SH-SY5Y (cell line): ENCODE data around the gene NYAP1.

Experiments used
- GATA2 ChIP-seq: IDR thresholded peaks from 2 replicates; pipeline ENCODE4 v1.6.1; 2011; ENCODE audit warnings: mild to moderate bottlenecking, low read depth, low read length
- GATA3 ChIP-seq: IDR thresholded peaks from 2 replicates; pipeline ENCODE4 v1.6.1; 2011; ENCODE audit warnings: low read depth, mild to moderate bottlenecking, low read length, moderate library complexity

DNA sequence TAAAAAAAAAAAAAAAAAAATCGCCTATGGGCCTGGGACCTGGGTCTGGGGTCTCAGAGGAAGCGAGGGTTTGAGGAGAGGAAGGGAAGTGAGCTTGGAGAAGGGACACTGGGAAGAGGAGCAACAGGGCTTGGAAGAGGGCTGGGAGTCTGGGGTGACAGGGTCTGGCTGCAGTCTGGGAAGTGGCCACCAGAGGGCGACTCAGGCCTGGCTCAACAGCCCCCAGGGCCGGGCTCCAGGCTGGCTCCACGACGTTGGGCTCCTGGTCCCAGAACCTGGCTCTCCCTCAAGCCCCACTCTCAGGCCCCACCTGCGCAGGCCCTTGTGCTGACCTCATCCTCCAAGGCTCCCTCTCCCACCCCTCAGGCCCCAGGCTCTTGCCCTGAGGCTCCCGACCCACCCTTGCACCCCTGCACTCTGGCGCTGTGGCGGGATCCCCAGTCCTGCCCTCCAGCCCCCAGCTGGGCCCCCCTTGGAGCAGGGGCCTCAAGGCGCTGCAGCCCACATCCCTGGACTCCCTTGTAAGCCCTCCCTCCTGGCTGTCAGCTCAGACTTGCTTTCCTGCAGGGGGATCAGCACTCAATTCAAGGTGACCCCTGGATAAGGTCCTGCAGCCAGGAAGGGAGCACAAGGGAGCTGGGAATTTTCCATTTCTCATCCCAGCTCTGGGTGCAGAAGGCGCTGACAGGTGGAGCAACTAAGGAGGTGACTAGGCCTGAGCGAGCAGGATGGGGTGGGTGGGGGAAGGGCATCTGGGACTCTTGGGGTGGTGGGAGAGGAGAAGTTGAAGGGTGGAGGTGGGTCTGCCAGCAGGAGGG lies 14.3 kb upstream of the NYAP1 start:
- TF ChIP-seq GATA3 (no peak), GATA2 (no peak)
